Progenitor cell of endocrine pancreas (in vitro differentiated cells): ENCODE data around the gene CCL19. TPM values are rescaled to one million over a fixed set of nuclear protein-coding genes. Genes with fewer than 3 reads are reported as not detected.

Source experiments
- DNase-seq: peaks from one replicate; pipeline ENCODE4 v3.0.0; 2021; ENCODE audit warnings: low spot score; ENCODE audit not compliant: unreplicated experiment
- H3K27ac Mint-ChIP-seq: 2 replicates; pipeline ENCODE4 v1.8.0; 2021; ENCODE audit warnings: mild to moderate bottlenecking, moderate library complexity, mixed read lengths
- H3K27me3 Mint-ChIP-seq: 2 replicates; pipeline ENCODE4 v1.8.0; 2021; ENCODE audit warnings: mixed read lengths
- H3K36me3 Mint-ChIP-seq: 2 replicates; pipeline ENCODE4 v1.8.0; 2022; ENCODE audit warnings: mixed read lengths; ENCODE audit not compliant: insufficient read depth
- H3K4me1 Mint-ChIP-seq: 2 replicates; pipeline ENCODE4 v1.8.0; 2021; ENCODE audit warnings: low read depth, mixed read lengths
- H3K4me3 Mint-ChIP-seq: 2 replicates; pipeline ENCODE4 v1.8.0; 2021; ENCODE audit warnings: low read depth, mild to moderate bottlenecking, moderate library complexity, mixed read lengths
- H3K9me3 Mint-ChIP-seq: 2 replicates; pipeline ENCODE4 v1.8.0; 2021; ENCODE audit warnings: low read depth, mixed read lengths
- total RNA-seq: library from RNA; stranded (reverse); gene quantifications from 2 replicates; pipeline ENCODE4 v1.2.1, GENCODE V29; 2021
- TF ChIP-seq, protein P1 (sequence below): fragments of 200-600 bp; sonication (generic); IDR thresholded peaks from one replicate; pipeline ENCODE4 v1.5.0; 2021; ENCODE audit warnings: antibody characterized with exemption, mild to moderate bottlenecking; ENCODE audit not compliant: unreplicated experiment

Gene CCL19
- total RNA-seq, 1 donor from 2014 or later: 0.53 TPM

GRCh38 chr9:34642679-34643078, 48.4 kb downstream of the CCL19 start:
- TF ChIP-seq, protein P1, sequence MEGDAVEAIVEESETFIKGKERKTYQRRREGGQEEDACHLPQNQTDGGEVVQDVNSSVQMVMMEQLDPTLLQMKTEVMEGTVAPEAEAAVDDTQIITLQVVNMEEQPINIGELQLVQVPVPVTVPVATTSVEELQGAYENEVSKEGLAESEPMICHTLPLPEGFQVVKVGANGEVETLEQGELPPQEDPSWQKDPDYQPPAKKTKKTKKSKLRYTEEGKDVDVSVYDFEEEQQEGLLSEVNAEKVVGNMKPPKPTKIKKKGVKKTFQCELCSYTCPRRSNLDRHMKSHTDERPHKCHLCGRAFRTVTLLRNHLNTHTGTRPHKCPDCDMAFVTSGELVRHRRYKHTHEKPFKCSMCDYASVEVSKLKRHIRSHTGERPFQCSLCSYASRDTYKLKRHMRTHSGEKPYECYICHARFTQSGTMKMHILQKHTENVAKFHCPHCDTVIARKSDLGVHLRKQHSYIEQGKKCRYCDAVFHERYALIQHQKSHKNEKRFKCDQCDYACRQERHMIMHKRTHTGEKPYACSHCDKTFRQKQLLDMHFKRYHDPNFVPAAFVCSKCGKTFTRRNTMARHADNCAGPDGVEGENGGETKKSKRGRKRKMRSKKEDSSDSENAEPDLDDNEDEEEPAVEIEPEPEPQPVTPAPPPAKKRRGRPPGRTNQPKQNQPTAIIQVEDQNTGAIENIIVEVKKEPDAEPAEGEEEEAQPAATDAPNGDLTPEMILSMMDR: no peak
- Mint-ChIP-seq H3K27me3 (no peaks in the 10 kb centered on the region), H3K9me3 (no peaks in the 10 kb centered on the region), H3K4me3 (no peak overlapping the region), H3K36me3 (no peaks in the 10 kb centered on the region), H3K27ac (no peak overlapping the region), H3K4me1 (peaks cover 24% of the 10 kb centered on the region)
- DNase-seq: no peak

Other genes with a start within 250 kb of the CCL19 start
- gene FAM219A, start 232.7 kb downstream of the CCL19 start, total RNA-seq: 17.5 and 19.2 TPM in 2 replicates
- gene DNAI1, start 232.5 kb downstream of the CCL19 start, total RNA-seq: 1.2 and 3.5 TPM in 2 replicates
- 4.0 and 4.5 TPM in 2 replicates for gene ENHO, start 168.3 kb downstream of the CCL19 start, total RNA-seq
- 2.3 and 2.7 TPM in 2 replicates for gene CNTFR, start 101.6 kb downstream of the CCL19 start, total RNA-seq
- gene RPP25L, start 79.2 kb downstream of the CCL19 start, total RNA-seq: 29.3 and 30.5 TPM in 2 replicates
- 101 and 102 TPM in 2 replicates for gene DCTN3, start 70.8 kb downstream of the CCL19 start, total RNA-seq
- gene ARID3C, start 62.2 kb downstream of the CCL19 start, total RNA-seq: 8.5 and 12.0 TPM in 2 replicates
- 62.1 and 64.6 TPM in 2 replicates for gene SIGMAR1, start 53.5 kb downstream of the CCL19 start, total RNA-seq
- 82.5 and 85.6 TPM in 2 replicates for gene GALT, start 44.6 kb downstream of the CCL19 start, total RNA-seq
- 27.5 and 27.8 TPM in 2 replicates for gene IL11RA, start 39.1 kb downstream of the CCL19 start, total RNA-seq
- gene CCL27, start 28.6 kb downstream of the CCL19 start, total RNA-seq: 0.67 and 1.6 TPM in 2 replicates
- not detected in 2 replicates for gene CCL21, start 18.9 kb upstream of the CCL19 start, total RNA-seq